WI38 (cell line): ENCODE measurements around the gene LRBA.

Experiments used
- H3K4me3 ChIP-seq: 2 replicates; pipeline ENCODE4 v1.5.1; 2011; ENCODE audit warnings: low read depth, mild to moderate bottlenecking, control low read depth, low read length
- CTCF ChIP-seq: IDR thresholded peaks from 2 replicates; pipeline ENCODE4 v1.5.1; 2012; ENCODE audit warnings: low read depth, mild to moderate bottlenecking, control low read depth, low read length

LRBA gene

GRCh38 chr4:150219841-150220240 is 795.2 kb downstream of the LRBA start:
- no peak overlapping the region for H3K4me3 ChIP-seq
- no peak for TF ChIP-seq CTCF

GRCh38 chr4:150218447-150218846 is 796.6 kb downstream of the LRBA start:
- TF ChIP-seq CTCF, result no peak
- no peak overlapping the region for H3K4me3 ChIP-seq

GRCh38 chr4:150217808-150218207 is 797.3 kb downstream of the LRBA start:
- TF ChIP-seq CTCF, result no peak
- H3K4me3 ChIP-seq, result no peak overlapping the region

- no peak overlapping the region for H3K4me3 ChIP-seq
- 0 out of 2 replicates have a peak, but pooled peaks have one; percentile 22 for TF ChIP-seq CTCF
Observed at GRCh38 chr4:150217192-150217591, 797.9 kb downstream of the LRBA start.

- TF ChIP-seq CTCF, result no peak
- no peak overlapping the region for H3K4me3 ChIP-seq
Observed at GRCh38 chr4:150216726-150217125, 798.4 kb downstream of the LRBA start.

- no peak overlapping the region for H3K4me3 ChIP-seq
- TF ChIP-seq CTCF, result no peak
Observed at GRCh38 chr4:150215601-150216000, 799.5 kb downstream of the LRBA start.
